NOMO-1 (cell line): ENCODE results near the gene TSHZ2.
"Not testable (repeated sequence)": the region's sequence is repeated elsewhere in the genome, so short reads cannot be mapped to it uniquely, and the experiment has no call there.

Experiments
- DNase-seq, 2 experiments: peaks; one replicate each; lab custom pipeline; 2025; ENCODE audit not compliant: unreplicated experiment in 2 of 2; lab: John Stamatoyannopoulos, UW

TSHZ2 gene

DNA sequence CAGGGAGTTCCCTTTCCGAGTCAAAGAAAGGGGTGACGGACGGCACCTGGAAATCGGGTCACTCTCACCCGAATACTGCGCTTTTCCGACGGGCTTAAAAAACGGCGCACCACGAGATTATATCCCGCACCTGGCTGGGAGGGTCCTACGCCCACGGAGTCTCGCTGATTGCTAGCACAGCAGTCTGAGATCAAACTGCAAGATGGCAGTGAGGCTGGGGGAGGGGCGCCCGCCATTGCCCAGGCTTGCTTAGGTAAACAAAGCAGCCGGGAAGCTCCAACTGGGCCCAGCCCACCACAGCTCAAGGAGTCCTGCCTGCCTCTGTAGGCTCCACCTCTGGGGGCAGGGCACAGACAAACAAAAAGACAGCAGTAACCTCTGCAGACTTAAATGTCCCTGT lies 500.7 kb downstream of the TSHZ2 start:
- DNase-seq = not testable (repeated sequence)

GRCh38 chr20:53480913-53481312 lies 508.8 kb downstream of the TSHZ2 start:
- DNase-seq = peak; percentile 19 to 69

- DNase-seq = no peak
These were observed 515.5 kb downstream of the TSHZ2 start for GRCh38 chr20:53487461-53488200.

GRCh38 chr20:53488775-53489272 lies 516.7 kb downstream of the TSHZ2 start:
- DNase-seq = no peak

DNA sequence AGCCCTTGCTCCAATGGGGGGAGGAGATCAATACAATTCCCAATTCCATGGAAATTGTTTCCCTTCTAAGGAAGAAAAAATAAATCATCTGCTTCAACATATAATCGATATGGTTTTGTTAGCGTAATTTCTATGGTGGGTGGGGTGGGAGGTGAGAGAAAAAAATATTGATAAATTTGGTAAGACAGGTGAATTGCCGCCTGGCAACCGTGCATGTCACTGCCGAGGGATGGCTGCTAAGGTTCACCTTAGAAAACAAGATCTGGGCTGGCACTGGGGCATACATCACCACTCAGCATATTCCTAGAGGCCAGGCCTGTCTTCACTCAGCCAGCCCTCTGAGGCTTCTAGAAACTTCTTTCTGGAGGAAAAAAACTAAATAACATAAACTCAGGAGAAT lies 517.4 kb downstream of the TSHZ2 start:
- DNase-seq = no peak

GRCh38 chr20:53490620-53491019 lies 518.5 kb downstream of the TSHZ2 start:
- no peak for DNase-seq

GRCh38 chr20:53491462-53491861 lies 519.3 kb downstream of the TSHZ2 start:
- no peak for DNase-seq

DNA sequence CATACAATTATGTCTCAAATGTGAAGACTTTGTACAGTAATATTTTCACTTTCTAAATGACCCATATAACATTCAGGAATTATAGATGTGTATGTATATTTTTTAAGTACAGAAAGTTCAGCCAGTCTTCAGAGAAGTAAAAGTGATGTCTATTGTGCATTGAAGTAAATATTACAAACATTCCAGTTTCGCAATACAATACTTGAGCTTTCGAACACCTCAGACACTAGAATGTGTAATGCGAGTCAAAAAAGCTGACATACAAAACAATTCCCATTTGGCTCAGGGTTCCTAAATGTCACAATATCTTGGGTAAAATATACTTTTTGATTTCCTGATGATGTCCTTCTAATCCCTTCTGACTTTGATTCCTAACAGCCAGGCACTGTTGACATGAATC lies 520.1 kb downstream of the TSHZ2 start:
- DNase-seq = no peak

- peak in 1 of 2 experiments; percentile 0 for DNase-seq
These were observed 521.2 kb downstream of the TSHZ2 start for GRCh38 chr20:53493311-53493857.

DNA sequence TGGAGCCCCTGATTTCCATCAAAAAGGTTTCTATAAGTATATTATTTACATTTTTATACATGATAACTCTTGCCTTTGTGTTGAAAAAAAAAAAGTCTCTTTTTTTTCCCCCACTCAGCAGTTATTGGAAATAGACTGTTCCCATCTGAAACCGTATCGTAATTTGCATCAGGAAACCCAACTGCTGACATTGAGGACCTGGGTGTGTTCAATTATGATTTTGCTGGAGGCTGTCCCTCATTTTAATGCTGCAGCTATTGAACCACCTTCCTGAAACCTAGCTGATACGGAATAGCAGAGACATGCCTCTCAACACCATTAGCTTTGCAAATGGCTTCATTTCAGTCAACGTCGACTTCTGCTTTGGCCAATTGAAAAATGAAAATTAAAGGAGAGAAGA lies 522.6 kb downstream of the TSHZ2 start:
- no peak for DNase-seq

DNA sequence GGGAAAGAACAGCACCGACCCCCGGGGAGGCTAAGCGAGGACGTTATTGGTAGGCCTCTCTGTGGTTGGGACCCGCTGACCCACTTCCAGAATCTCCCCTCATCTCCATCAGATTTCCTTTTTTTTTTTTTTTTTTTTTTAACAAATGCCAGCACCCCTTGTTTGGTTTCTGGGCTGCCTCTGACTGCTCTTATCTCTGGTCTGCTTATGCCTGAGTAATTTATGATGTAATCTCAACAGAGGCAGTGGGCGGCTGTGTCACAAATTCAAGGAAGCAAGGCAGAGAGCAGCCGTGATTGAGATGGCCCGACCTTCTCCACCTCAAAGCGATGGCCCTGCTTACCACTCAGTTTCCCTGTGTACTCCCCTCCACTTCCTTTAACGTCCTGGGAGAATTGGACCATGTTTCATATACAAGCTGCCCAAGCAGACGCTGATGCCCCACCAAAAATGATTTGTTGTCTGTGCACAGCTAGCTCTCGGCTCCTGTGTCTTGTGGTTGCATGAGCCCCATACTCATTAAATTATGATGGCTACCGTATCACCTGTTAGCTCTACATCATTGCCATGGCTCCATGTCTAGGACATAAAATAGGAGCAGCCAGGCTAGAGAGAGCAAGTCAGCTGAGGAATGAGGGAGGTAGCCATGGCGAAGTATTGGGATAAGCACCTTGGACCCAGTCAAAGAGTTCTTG lies 523.4 kb downstream of the TSHZ2 start:
- DNase-seq = no peak

- DNase-seq = no peak
These were observed 525.1 kb downstream of the TSHZ2 start for GRCh38 chr20:53497246-53497645.

DNA sequence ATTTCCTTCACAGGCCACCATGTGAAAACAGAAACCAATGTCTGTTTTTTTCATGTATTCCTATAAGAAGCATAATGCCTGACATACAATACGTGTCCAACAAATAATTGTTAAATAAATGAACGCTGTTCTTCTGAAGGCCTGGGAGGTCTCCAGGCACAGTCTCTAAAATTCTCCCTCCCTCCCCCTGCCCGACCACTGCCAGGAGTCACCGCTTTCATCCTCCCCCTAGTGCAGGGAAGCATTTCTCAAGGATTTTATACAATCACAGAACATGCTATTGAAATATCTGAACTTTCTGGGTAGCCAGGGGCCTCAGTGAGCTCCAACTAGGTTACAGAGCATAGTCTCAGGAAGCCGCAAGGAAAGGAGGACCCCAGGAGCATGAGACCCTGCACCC lies 526.2 kb downstream of the TSHZ2 start:
- no peak for DNase-seq

- no peak for DNase-seq
These were observed 528.5 kb downstream of the TSHZ2 start for GRCh38 chr20:53500651-53501050.

DNA sequence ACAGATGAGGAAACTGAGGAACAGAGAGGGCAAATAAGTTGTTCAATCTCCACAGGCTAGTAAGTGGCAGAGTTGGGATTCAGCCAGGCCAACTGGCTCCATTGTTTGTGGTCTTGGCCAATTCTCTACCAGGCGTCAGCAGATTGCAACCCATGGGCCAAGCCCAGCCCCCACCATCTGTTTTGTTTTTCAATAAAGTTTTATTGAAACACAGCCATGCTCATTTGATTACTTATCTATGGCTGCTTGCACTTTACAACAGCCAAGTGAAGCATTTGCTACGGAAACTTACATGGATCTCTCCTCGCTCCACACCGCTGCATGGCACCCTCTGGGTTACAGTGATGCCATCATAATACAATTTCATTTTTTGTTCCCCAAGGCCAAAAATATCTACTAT lies 530.7 kb downstream of the TSHZ2 start:
- DNase-seq = no peak

GRCh38 chr20:53503517-53503919 lies 531.4 kb downstream of the TSHZ2 start:
- no peak for DNase-seq

- not testable (repeated sequence) for DNase-seq
These were observed 531.9 kb downstream of the TSHZ2 start for GRCh38 chr20:53504106-53504505.

DNA sequence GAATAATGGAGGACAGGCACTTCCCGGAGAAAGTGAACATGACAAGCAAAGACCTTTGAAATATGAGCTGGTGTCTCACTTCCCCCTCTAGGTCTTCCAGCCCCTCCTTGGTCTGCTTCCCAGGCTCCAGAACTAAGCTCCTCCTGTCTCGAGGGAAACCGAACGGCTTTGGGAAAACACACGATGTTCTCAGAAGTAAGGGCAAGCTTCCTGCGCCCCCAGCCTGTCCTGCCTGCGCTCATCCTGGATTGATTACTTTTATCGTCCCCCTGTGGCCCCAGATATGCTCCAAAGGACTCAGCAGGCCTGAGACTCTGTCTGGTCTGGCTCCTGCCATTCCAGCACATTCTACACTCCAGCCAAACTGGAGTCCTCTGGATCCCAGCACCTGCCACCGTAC lies 538.1 kb downstream of the TSHZ2 start:
- DNase-seq = no peak

- DNase-seq = no peak
These were observed 538.5 kb downstream of the TSHZ2 start for GRCh38 chr20:53510704-53511103.

- no peak for DNase-seq
These were observed 539.9 kb downstream of the TSHZ2 start for GRCh38 chr20:53512076-53512475.

DNA sequence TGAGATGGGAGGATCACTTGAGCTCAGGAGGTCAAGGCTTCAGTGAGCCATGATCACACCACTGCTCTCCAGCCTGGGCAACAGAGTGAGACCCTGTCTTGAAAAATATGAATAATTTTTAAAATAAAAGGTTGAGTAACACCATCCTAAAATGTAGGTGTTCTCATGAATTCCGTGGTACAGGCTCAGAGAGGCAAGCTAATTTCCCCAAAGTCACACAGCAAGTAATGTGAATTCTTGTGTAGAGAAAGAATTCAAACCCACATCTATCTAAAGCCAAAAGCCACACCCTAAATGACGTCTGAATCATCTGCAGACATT lies 541.0 kb downstream of the TSHZ2 start:
- no peak for DNase-seq
